DMS79 (cell line): Measurements from ENCODE around the gene IFNL1.
A peak's percentile ranks its signal among the peaks of the same experiment; 100 is the strongest.
"Not testable (repeated sequence)": the region's sequence is repeated elsewhere in the genome, so short reads cannot be mapped to it uniquely, and the experiment has no call there.

Experiments
- DNase-seq: peaks from one replicate; lab custom pipeline; 2025; lab: John Stamatoyannopoulos, UW

The IFNL1 gene

DNA sequence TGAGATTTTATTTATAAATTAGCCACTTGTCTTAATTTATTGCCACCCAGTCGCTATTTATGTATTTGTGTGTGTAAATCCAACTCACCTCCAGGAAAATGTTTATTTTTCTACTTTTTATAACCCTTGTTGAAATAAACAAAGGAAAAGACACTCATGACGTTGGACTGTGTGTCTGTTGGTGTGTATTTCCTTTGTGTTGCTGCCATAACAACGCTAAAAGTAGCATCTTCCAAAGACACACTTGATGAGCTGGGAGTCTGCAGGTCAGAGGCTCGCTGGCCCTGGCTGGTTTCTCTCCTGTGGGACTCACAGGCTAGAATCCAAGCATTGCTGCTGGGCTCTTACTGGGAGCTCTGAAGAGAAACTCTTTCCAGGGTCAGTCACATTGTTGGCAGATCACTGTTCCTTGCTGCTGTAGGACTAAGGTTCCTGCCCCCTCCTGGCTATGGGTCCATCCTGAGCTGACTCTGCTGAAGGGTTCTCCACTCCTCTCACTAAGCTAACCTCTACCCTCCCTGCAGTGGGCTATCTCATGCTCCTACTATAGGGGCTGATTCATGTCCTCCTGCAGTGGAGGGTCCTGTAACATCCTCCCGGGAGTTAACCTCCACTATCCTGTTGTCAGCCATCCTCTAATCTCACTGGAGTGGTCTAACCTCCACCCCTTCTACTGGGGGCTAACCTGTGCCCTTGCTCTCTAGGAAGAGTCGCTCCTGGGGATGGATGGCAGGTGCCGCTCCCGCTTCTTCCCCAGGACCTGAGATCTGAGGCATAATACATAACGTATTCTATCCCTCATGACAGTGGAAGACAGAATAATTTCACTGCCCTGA lies 26.0 kb upstream of the IFNL1 start:
- no peak for DNase-seq

DNA sequence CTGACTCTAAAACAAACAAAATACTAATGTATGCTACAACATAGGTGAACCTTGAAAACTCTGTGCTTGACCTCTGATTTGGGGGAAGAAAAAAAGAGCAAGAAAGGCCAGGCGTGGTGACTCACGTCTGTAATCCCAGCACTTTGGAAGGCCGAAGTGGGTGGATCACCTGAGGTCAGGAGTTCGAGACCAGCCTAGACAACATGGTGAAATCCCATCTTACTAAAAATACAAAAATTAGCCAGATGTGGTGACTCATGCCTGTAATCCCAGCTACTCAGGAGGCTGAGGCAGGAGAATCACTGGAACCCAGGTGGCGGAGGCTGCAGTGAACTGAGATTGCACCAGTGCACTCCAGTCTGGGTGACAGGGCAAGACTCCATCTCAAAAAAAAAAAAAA lies 22.3 kb upstream of the IFNL1 start:
- DNase-seq = not testable (repeated sequence)

DNA sequence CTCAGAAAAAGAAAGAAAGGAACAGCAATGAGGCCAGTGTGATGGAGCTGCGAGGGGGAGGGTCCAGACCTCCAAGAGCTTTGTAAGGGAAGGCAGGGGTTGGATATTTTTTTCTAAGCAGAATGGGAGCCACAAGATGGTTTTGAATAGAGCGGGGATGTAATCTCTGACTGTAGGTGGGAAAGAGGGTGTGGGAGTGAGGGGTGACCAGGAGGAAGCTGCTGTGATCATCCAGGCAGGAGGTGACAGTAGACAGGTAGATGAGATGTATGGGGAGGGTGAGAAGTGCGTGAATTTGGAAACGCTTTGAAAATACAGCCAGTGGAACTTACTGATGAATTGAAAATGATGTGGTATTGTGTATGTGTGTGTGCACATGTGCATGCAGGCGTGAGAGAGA lies 20.6 kb upstream of the IFNL1 start:
- no peak for DNase-seq

DNA sequence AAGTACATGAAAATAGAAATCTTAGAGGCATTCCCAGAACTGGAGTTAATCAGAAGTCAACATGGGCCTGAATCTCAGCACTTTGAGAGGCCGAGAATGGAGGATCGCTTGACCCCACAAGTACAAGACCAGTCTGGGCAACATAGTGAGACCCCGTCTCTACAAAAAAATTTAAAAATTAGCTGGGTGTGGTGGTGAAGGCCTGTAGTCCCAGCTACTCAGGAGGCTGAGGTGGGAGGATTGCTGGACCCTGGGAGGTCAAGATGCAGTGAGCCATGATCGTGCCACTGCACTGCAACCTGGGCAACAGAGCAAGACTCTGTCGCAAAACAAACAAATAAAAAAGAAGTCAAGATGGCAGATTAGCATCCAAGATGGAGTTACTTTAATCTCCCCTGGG lies 19.5 kb upstream of the IFNL1 start:
- no peak for DNase-seq

DNA sequence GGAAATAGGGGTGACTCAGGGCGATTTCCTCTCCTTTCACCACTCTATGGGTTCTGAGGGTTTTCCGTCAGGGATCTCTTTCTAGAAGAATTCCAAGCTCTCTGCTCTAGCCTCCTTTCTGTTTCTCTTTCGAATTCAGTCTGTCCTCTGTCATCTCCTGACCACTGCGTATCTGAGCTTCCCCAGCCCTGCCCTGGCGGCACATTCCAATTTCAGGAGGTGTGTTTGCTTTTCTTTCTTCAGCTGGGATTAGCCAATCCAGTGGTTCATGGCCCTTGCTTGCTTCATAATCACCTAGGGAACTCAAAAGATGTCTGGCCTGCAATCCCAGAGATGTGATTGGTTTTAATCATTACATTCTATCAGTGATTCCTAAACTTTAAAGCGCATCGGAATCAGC lies 18.6 kb upstream of the IFNL1 start:
- no peak for DNase-seq

DNA sequence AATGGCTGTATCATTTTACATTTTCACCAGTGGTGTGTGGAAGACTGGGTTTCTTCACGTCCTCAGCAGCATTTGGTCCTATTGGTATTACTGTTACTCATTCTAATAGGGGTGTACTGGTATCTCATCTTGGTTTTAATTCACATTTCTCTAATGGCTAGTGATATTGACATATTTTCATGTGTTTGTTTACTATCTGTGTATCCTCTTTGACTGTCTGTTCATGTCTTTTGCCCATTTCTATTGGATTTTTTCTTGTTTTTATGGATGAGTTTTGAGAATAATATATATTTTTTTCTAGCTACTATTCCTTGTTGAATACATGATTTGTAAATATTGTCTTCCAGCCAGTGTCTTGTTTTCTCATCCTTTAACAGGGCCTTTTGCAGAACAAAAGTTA lies 14.2 kb upstream of the IFNL1 start:
- DNase-seq = no peak

DNA sequence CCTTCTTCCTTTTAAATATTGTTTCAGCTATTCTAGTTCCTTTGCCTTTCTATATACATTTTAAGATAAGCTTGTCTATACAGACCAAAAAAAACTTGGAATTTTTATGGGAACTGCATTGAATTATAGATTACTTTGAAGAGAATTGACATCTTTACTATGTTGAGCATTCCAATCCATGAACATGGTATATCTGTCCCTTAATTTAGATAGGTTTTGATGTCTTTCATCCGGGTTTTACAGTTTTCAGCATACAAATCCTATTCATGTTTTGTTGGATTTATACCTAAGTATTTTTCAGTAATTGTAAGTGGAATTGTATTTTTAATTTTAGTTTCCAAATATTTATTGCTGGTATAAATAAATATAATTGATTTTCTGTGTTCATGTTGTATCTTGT lies 12.2 kb upstream of the IFNL1 start:
- DNase-seq = no peak

DNA sequence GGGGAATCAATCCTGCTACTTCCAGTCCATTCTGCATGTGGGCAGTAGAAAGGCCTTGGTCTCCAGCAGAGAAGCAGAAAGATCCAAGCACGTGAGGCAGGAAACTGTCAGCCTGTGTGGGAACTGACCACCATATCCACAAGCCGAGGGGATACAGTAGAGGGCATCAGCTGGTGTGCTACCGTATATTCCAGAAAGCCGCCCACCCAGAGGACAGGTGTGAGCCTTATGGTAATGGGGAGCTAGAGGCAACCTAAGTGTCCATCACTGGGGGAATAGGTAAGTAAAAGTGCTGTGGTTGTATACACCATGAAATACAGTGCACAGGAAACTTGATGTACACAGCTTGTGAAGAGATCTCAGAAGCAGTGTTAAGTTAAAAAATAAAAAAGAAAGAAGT lies 2.8 kb upstream of the IFNL1 start:
- DNase-seq = no peak

DNA sequence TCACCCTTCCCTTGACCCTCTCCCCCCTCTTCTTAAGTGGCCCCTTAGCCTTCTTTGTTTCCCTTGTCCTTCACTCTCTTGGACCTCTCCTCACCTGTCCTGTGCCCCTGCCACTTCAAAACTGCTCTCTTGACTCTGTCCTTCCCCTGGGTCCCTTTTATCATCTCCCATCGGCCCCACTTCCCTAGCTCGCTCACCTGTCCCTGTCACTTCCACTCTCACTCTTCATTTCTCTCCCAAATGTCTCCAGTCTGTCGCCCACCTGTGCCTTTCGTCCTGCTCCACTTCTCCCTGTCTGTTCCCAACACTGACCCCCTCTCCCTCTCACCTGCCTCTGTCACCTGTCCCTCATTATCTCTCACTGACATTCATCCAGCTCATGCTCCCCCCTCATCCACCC lies 699 bp downstream of the IFNL1 start:
- DNase-seq = no peak

DNA sequence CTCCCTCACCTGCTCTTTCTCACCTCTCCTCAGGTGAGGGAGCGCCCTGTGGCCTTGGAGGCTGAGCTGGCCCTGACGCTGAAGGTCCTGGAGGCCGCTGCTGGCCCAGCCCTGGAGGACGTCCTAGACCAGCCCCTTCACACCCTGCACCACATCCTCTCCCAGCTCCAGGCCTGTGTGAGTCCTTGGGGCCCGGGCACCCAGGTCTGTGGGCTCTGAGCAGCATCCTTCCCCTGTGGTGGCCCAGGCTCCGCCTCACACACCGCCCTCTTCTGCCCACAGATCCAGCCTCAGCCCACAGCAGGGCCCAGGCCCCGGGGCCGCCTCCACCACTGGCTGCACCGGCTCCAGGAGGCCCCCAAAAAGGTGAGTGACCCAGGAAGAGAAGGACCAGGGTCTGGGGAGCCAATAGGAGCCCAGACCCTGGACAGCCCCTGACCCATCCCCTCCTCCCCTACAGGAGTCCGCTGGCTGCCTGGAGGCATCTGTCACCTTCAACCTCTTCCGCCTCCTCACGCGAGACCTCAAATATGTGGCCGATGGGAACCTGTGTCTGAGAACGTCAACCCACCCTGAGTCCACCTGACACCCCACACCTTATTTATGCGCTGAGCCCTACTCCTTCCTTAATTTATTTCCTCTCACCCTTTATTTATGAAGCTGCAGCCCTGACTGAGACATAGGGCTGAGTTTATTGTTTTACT lies 1.9 kb downstream of the IFNL1 start:
- no peak for DNase-seq

DNA sequence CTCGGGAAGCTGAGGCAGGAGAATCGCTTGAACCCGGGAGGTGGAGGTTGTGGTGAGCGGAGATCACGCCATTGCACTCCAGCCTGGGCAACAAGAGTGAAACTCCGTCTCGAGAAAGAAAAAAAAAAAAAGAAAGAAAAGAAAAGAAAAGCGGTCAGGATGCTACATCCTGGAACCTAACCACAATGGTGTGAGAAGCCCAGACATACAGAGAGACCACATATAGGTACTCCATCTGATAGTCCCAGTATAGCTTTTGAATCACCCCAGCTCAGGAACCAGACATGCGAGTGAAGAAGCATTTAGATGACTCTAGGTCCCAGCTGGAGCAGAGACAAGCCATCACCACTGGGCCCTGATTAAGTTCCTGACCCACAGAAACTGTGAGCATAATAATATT lies 3.2 kb downstream of the IFNL1 start:
- DNase-seq = no peak

DNA sequence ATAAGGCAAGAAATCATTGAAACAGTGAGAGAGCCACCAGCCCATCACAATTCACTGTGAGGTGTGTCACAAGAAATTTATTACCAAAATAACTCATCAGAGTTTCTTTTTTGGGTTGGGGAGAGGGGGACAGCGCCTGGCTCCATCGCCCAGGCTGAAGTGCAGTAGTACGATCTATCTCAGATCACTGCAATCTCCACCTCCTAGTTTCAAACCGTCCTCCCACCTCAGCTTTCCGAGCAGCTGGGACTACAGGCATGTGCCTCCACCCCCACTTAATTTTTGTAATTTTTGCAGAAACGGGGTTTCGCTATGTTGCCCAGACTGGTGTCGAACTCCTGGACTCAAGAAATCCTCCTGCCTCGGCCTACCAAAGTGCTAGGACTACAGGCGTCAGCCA lies 3.6 kb downstream of the IFNL1 start:
- DNase-seq = no peak

DNA sequence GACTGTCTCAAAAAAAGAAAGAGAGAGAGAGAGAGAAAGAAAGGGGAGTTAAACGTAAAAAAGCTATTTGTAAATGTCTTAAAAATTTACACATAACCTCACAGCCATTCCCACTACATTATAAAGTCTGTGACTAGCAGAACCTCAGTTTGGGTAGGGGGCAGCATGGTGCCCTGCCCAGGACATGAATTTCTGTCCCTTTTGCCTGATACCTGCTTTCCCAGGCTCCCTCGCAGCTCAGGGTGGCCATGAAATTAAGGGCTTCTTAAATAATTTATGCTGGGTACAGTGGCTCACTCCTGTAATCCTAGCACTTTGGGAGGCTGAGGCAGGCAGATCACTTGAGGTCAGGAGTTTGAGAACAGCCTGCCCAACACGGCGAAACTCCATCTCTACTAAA lies 4.8 kb downstream of the IFNL1 start:
- DNase-seq = no peak

DNA sequence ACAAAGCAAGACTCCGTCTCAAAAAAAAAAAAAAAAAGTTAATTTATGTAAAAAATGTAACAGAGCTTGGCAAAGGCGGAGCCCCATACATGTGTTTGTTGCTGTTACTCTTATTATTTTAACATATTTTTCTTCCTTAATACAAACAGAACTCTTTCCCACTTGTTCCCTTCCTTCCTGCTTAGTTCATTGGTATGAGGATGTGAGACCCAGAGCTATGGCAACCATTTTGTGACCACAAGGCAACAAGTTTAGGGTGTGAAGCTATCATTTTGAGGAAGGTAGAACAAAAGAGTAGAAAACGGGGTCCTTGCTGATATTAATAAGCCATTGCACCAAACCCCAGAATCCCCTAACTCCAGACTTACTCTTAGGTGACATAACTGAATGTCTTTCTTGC lies 5.4 kb downstream of the IFNL1 start:
- DNase-seq = no peak

DNA sequence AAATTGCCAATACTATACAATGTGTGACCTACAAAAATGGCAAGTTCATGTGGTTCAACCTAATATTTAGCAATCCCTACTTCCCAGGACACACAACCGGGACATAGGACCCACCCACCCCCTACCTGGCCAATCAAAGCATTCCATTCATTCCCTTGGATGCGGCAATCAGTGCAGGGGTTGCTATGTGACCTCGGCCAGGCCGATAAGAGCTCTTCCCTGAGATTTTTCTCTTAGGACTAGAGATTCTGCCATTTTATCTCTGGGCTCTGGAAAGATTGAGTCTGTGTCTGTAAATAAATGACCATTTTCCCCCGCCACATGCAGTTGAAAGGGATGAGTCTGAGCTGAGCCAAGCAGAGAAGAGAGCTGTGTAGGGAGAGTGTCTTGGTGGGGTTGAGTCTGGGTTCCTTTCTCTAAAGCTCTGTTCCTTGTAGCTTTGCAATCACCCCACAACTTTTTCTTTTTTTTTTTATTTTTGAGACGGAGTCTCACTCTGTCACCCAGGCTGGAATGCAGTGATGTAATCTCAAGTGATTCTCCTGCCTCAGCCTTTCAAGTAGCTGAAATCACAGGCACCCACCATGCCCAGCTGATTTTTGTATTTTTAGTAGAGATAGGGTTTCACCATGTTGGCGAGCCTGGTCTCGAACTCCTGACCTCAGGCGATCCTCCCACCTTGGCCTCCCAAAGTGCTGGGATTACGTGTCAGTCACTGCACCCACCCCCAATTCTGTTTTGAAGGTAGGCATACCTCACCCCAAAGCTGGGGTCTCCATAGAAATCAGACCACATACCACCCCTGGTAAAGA lies 7.4 kb downstream of the IFNL1 start:
- DNase-seq = no peak

DNA sequence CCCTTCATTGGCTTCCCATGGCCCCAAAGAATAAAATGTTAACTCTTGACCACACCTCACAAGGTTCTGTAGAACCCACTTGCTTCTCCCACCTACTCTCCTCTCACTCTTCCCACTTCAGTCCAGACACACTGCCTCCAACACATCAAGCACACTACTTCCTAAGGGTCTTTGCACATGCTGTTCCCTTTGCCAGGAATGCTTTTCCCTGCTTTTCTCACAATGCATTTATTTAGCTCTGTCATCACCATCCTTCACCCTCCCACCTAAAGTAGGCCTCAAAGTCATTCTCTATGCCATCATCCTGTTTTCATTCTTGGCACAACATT lies 7.9 kb downstream of the IFNL1 start:
- DNase-seq = no peak

DNA sequence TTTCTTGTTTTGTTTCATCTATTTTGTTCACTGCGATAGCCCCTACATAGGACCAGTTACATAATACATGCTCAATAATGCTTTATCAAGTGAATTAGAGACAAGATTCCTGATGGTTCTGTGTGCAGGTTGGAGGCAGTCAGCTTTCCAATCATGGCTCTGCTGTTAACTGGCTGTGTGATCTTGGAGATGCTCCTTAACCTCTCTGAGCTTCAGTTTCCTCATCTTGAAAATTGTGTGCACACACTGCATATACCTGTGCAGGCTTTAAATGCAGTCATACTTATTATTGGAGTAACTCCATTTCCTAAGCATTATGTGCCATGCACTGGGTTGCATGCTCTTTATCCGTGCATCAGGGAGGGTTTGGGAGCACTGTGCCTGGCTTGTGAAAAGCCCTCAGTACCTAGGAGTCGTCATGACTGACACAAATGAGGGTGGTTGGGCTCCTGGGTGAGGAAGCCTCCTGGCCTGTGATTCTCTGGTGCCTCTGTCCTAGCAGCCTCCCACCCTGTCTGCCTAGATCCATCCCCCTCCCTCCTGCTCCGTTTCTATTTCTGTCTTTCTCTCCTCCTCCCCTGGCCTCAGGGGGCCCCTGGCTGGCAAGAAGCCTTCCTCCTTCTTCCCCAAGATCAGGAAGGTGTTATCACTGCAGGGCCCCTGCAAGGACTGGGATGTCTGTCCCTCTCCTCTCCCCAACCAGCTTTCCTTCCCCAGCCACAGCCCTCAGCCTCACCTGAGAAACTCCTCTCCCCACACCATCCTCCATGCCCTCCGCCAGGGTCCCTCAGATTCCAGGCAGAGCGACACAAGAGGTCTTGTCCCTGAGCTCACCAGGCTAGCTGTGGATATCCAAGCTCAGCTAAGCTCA lies 8.7 kb downstream of the IFNL1 start:
- DNase-seq = no peak

DNA sequence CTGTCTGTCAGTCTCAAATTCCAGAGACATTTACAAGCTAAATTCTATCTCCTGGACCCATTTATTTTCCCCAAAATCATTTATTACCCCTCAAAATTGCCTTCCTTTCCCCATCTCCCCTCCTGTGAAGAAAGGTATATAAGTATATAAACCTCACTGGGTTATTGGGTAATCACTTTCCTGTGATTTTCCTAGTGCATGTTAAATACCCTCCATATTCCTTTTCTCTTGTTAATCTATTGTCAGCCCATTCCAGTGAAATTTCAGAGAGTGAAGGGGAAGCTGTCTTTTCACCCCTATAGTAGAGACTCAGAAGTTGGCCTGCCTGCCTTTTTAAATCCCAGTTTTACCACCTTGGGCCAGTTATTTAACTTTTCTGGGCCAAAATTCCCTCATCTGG lies 9.9 kb downstream of the IFNL1 start:
- DNase-seq = no peak

DNA sequence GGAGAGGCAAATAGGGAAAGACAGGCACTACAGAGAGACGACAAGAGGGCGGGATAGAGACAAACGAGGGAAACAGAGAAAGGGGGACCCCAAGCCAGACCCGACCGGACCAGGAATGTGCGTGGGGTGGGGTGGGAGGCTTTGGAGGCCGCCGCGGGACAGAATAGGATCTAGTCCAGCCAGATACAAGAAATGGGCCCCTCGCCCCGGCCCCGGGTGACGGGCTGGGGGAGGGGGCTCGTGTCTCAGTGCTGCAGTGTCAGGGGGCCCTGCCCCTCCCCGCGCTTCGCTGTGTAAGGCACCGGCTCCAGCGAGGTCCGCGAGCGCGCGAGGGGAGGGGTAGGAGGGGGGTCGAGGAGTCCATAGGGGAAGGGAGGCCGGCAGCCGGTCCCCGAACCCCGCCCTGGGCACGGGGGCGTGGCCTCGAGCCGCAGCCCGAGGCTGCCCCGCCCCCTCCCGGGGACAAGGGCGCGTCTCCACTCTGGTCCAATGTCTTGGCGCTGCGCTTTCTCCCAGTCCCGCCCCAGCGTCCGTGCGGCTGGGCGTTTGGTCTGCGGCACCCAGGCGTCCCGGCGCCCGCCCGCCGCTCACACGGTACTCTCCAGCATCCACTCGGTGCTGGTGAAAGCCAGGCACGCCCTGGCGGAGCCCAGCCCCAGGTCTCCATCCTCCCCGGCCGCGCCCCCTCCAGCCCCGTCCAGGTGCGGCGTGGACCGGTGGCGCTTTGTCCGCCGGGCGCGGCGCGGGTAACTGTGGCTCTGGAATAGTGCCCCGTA lies 11.0 kb downstream of the IFNL1 start:
- peak; percentile 11 for DNase-seq

DNA sequence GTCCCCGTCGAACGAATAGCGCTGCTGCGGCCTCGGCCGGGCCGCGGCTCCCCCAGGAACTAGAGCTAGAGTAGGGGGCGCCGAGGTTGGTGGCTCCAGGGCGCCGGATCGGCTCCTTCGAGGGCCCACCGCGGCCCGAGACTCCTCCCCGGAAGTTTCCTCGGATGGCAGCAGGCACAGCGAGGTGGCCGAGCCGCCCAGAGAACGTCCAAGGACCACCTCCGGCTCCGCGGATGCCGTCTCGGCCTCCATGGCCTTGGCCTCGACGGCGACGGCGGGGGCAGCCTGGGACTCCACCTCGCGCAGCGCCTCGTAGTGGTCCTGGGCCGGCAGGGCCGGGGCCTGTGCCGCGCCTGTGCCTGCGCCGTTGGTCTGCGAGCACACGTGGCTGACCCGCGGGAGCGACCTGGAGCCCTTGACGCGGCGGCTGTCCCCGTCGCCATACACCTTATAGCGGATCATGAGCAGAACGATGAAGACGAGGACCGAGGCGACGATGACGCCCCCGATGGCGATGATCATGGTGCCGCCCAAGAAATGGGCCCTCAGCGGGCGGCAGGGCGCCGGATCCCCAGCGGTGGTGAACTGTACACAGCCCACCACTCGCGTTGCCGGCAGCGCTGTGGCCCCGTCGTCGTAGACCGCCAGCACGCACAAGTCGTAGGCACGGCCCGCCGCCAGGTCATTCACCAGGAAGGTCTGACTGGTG lies 11.8 kb downstream of the IFNL1 start:
- DNase-seq = no peak
